HEK293 (cell line): ENCODE measurements around the gene COL17A1.

Experiments used
- CTCF ChIA-PET: fragments of 350-600 bp; formaldehyde crosslinking; extraction: SDS; loops from one replicate; lab custom pipeline; 2021; ENCODE audit warnings: antibody characterized with exemption; lab: Yijun Ruan, JAX
- POLR2A ChIA-PET: fragments of 300-600 bp; formaldehyde crosslinking; extraction: SDS; loops from one replicate; lab custom pipeline; 2020; ENCODE audit warnings: antibody characterized with exemption, inconsistent platforms; lab: Yijun Ruan, JAX
- H3K27ac ChIP-seq: fragments of 200-500 bp; sonication (Bioruptor generic); 2 replicates; pipeline ENCODE4 v1.5.1; 2014; ENCODE audit warnings: low read depth, low read length, control low read depth, inconsistent platforms; ENCODE audit errors: extremely low read depth
- H3K36me3 ChIP-seq, 2 experiments: fragments of 200-500 bp in 1 of 2; sonication (Bioruptor generic) in 1 of 2; 1 replicate in 1 of 2; 2 replicates in 1 of 2; pipeline ENCODE4 v1.5.1; 2014 to 2017; ENCODE audit warnings: inconsistent platforms in 2 of 2, low read length in 2 of 2; ENCODE audit not compliant: control insufficient read depth in 2 of 2, insufficient read depth in 1 of 2
- H3K4me1 ChIP-seq: fragments of 200-500 bp; sonication (Bioruptor generic); 2 replicates; pipeline ENCODE4 v1.5.1; 2014; ENCODE audit warnings: mild to moderate bottlenecking, low read length, inconsistent platforms; ENCODE audit not compliant: control insufficient read depth, insufficient read depth
- H3K4me3 ChIP-seq: 2 replicates; pipeline ENCODE4 v1.5.1; 2011; ENCODE audit warnings: low read depth, mild to moderate bottlenecking, control low read depth, low read length, moderate library complexity
- H3K9me3 ChIP-seq: fragments of 200-500 bp; sonication (Bioruptor generic); 2 replicates; pipeline ENCODE4 v1.5.1; 2014; ENCODE audit warnings: low read depth, low read length, inconsistent platforms; ENCODE audit not compliant: control insufficient read depth, insufficient read depth
- GLIS2 ChIP-seq: fragments of 450-650 bp; formaldehyde crosslinking; IDR thresholded peaks from 2 replicates; pipeline ENCODE4 v1.5.1; 2016; ENCODE audit warnings: missing biosample characterization, missing genetic modification characterization
- ZNF16 ChIP-seq: fragments of 450-650 bp; formaldehyde crosslinking; IDR thresholded peaks from 2 replicates; pipeline ENCODE4 v1.5.1; 2016; ENCODE audit warnings: low read depth, missing biosample characterization, missing genetic modification characterization
- ZNF169 ChIP-seq: fragments of 450-650 bp; formaldehyde crosslinking; IDR thresholded peaks from 2 replicates; pipeline ENCODE4 v1.5.1; 2016; ENCODE audit warnings: missing biosample characterization, missing genetic modification characterization
- ZNF19 ChIP-seq: fragments of 450-650 bp; formaldehyde crosslinking; IDR thresholded peaks from 2 replicates; pipeline ENCODE4; 2016; ENCODE audit warnings: missing biosample characterization, missing genetic modification characterization, low read depth
- ZNF202 ChIP-seq: fragments of 450-650 bp; formaldehyde crosslinking; IDR thresholded peaks from 2 replicates; pipeline ENCODE4 v1.5.1; 2016; ENCODE audit warnings: missing biosample characterization, missing genetic modification characterization, borderline replicate concordance
- ZNF335 ChIP-seq: fragments of 450-650 bp; formaldehyde crosslinking; conservative IDR thresholded peaks from 2 replicates; pipeline ENCODE4 v1.5.1; 2016; ENCODE audit warnings: missing biosample characterization, missing genetic modification characterization
- ZNF404 ChIP-seq: fragments of 450-650 bp; formaldehyde crosslinking; IDR thresholded peaks from 2 replicates; pipeline ENCODE4 v1.5.1; 2017; ENCODE audit warnings: missing biosample characterization, missing genetic modification characterization
- ZNF501 ChIP-seq: fragments of 450-650 bp; formaldehyde crosslinking; IDR thresholded peaks from 2 replicates; pipeline ENCODE4 v1.5.1; 2016; ENCODE audit warnings: missing biosample characterization, missing genetic modification characterization
- ZNF621 ChIP-seq: fragments of 450-650 bp; formaldehyde crosslinking; IDR thresholded peaks from 2 replicates; pipeline ENCODE4 v1.5.1; 2017; ENCODE audit warnings: missing biosample characterization, missing genetic modification characterization
- ZNF654 ChIP-seq: fragments of 450-650 bp; formaldehyde crosslinking; IDR thresholded peaks from 2 replicates; pipeline ENCODE4 v1.5.1; 2016; ENCODE audit warnings: low read depth, missing biosample characterization, missing genetic modification characterization
- ZNF776 ChIP-seq: fragments of 450-650 bp; formaldehyde crosslinking; IDR thresholded peaks from 2 replicates; pipeline ENCODE4 v1.5.0; 2017; ENCODE audit warnings: missing biosample characterization, missing genetic modification characterization, borderline replicate concordance
- ZNF777 ChIP-seq: fragments of 450-650 bp; formaldehyde crosslinking; IDR thresholded peaks from 2 replicates; pipeline ENCODE4 v1.5.1; 2017; ENCODE audit warnings: missing biosample characterization, missing genetic modification characterization, borderline replicate concordance
- ZNF792 ChIP-seq: fragments of 450-650 bp; formaldehyde crosslinking; IDR thresholded peaks from 2 replicates; pipeline ENCODE4 v1.5.1; 2016; ENCODE audit warnings: missing biosample characterization, missing genetic modification characterization
- TF ChIP-seq, protein P1 (sequence below): fragments of 450-650 bp; formaldehyde crosslinking; IDR thresholded peaks from 2 replicates; pipeline ENCODE4 v1.5.1; 2016; ENCODE audit warnings: missing biosample characterization, missing genetic modification characterization
- TF ChIP-seq, protein P2 (sequence below): fragments of 450-650 bp; formaldehyde crosslinking; IDR thresholded peaks from 2 replicates; pipeline ENCODE4 v1.5.1; 2016; ENCODE audit warnings: missing biosample characterization, missing genetic modification characterization
- TF ChIP-seq, protein P3 (sequence below): fragments of 450-650 bp; formaldehyde crosslinking; IDR thresholded peaks from 2 replicates; pipeline ENCODE4 v1.5.1; 2016; ENCODE audit warnings: missing biosample characterization, missing genetic modification characterization
- TF ChIP-seq, protein P4 (sequence below): sonication (generic); formaldehyde crosslinking; IDR thresholded peaks from 2 replicates; pipeline ENCODE4 v1.8.1; 2022; ENCODE audit warnings: mild to moderate bottlenecking, moderate library complexity, missing genetic modification reagents
- TF ChIP-seq, protein P5 (sequence below): fragments of 450-650 bp; formaldehyde crosslinking; IDR thresholded peaks from 2 replicates; pipeline ENCODE4 v1.5.1; 2016; ENCODE audit warnings: missing biosample characterization, missing genetic modification characterization, borderline replicate concordance
- TF ChIP-seq, protein P6 (sequence below): fragments of 450-650 bp; formaldehyde crosslinking; IDR thresholded peaks from 2 replicates; pipeline ENCODE4 v1.5.1; 2017; ENCODE audit warnings: missing biosample characterization, missing genetic modification characterization
- TF ChIP-seq, protein P7 (sequence below): fragments of 450-650 bp; formaldehyde crosslinking; IDR thresholded peaks from 2 replicates; pipeline ENCODE4 v1.5.1; 2017; ENCODE audit warnings: missing biosample characterization, missing genetic modification characterization

The COL17A1 gene

DNA sequence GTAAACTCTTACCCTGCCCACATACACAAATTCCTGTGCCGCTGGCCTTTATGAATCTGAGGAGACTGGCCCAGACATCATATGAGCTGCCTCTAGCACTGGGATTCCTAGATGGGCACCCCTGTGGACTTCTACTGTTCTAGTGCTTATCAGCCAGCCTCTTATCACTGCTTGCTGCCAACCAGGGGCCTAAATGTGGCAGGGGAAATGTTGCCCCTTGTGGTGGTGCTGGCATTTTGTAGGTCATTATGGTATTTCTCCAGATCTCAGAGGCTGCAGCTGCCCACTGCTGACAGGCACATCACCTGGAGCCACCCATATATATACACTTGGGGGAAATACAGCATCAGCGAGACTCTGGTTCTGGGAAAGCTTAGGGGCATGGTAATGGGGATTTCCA, 41.7 kb upstream of the COL17A1 start (continued):
- TF ChIP-seq, protein P1, sequence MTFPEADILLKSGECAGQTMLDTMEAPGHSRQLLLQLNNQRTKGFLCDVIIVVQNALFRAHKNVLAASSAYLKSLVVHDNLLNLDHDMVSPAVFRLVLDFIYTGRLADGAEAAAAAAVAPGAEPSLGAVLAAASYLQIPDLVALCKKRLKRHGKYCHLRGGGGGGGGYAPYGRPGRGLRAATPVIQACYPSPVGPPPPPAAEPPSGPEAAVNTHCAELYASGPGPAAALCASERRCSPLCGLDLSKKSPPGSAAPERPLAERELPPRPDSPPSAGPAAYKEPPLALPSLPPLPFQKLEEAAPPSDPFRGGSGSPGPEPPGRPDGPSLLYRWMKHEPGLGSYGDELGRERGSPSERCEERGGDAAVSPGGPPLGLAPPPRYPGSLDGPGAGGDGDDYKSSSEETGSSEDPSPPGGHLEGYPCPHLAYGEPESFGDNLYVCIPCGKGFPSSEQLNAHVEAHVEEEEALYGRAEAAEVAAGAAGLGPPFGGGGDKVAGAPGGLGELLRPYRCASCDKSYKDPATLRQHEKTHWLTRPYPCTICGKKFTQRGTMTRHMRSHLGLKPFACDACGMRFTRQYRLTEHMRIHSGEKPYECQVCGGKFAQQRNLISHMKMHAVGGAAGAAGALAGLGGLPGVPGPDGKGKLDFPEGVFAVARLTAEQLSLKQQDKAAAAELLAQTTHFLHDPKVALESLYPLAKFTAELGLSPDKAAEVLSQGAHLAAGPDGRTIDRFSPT (tag by site-specific recombination): no peak
- TF ChIP-seq ZNF19 (tag by site-specific recombination): no peak
- no peak for TF ChIP-seq ZNF169 (tag by site-specific recombination)
- TF ChIP-seq, protein P2, sequence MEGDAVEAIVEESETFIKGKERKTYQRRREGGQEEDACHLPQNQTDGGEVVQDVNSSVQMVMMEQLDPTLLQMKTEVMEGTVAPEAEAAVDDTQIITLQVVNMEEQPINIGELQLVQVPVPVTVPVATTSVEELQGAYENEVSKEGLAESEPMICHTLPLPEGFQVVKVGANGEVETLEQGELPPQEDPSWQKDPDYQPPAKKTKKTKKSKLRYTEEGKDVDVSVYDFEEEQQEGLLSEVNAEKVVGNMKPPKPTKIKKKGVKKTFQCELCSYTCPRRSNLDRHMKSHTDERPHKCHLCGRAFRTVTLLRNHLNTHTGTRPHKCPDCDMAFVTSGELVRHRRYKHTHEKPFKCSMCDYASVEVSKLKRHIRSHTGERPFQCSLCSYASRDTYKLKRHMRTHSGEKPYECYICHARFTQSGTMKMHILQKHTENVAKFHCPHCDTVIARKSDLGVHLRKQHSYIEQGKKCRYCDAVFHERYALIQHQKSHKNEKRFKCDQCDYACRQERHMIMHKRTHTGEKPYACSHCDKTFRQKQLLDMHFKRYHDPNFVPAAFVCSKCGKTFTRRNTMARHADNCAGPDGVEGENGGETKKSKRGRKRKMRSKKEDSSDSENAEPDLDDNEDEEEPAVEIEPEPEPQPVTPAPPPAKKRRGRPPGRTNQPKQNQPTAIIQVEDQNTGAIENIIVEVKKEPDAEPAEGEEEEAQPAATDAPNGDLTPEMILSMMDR (tag by site-specific recombination): peak; percentile 34
- TF ChIP-seq, protein P3, sequence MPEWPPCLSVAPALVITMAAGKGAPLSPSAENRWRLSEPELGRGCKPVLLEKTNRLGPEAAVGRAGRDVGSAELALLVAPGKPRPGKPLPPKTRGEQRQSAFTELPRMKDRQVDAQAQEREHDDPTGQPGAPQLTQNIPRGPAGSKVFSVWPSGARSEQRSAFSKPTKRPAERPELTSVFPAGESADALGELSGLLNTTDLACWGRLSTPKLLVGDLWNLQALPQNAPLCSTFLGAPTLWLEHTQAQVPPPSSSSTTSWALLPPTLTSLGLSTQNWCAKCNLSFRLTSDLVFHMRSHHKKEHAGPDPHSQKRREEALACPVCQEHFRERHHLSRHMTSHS: no peak
- TF ChIP-seq ZNF792 (tag by site-specific recombination): no peak
- TF ChIP-seq, protein P4, sequence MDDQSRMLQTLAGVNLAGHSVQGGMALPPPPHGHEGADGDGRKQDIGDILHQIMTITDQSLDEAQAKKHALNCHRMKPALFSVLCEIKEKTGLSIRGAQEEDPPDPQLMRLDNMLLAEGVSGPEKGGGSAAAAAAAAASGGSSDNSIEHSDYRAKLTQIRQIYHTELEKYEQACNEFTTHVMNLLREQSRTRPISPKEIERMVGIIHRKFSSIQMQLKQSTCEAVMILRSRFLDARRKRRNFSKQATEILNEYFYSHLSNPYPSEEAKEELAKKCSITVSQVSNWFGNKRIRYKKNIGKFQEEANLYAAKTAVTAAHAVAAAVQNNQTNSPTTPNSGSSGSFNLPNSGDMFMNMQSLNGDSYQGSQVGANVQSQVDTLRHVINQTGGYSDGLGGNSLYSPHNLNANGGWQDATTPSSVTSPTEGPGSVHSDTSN (CRISPR knock-in tag): no peak

DNA sequence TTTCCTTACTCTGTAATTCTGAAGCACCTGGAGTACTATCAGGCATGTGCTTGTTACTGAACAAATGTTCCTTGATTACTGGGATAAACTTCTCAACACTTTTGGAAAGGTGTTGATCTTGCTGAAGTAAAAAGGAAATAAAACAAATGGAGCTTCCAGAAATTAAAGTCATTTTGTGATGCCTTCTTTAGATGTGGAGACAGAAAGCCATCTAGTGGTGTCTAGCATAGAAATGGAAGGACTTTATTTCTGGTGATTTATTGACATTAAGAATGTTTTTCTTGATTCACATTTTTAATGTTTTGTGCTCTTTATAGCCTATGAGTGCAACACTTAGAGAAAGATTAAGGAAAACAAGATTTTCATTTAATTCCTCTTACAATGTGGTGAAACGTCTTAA, 37.7 kb upstream of the COL17A1 start:
- POLR2A ChIA-PET: interaction anchor here (0.9 kb wide), 1 partner anchor 108 kb away, joined by 4 read pairs; the partner anchor contains the start of gene CFAP43

DNA sequence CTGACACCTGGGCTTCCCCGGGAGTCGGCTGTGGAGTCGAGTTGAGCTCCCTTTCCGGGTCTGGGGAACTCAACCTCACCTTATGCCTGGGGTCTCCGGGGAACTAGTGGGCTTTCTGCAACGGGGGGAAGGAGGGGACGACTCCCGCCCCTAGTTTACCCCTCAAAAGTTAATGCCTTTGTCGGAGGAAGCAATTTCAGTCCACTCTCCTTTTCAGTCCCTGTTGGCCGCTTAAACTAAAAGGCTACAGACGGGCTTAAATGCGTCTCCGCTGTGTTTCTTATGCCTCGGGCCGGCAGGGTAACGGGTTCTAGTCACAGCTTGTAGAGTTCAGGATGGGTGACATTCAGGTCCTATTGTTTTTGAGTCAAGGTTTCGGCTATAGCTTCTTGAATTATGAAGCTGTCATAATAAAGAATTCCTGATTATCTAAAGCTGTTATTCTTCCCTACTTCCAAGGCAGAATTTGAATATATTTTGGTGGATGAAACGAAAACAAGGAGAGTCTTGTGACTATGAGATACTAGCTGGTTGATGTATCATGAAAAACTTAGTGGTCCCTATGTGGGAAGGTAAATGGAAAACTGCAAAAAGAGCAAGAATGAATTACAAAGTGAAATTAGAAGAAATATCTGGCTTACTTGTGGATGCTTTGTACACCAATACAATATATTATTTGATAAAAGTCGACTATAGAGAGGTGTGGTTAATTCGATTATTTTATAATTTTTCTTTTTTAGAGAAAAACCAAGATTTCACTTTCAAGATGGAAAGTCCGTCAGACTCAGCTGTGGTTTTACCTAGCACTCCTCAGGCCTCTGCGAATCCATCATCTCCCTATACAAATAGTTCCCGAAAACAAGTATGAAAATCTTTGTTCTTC, 36.8 kb upstream of the COL17A1 start:
- CTCF ChIA-PET: interaction anchor here (0.6 to 4.1 kb wide), 16 partner anchors 9 to 913 kb away, joined by 3 to 21 read pairs (median 3); no protein-coding TSS in a partner anchor
- POLR2A ChIA-PET: interaction anchor here (0.5 to 2.2 kb wide), 13 partner anchors 11 to 1413 kb away, joined by 3 to 8 read pairs (median 4); partner anchors contain the start of genes CFAP43 and GSTO1
- TF ChIP-seq ZNF777 (tag by site-specific recombination) (no peak), ZNF776 (tag by site-specific recombination) (no peak), ZNF202 (tag by site-specific recombination) (no peak), ZNF16 (tag by site-specific recombination) (no peak), ZNF621 (tag by site-specific recombination) (no peak), GLIS2 (tag by site-specific recombination) (peak; percentile 27; the same call in 1 of the 2 replicates)
- TF ChIP-seq, protein P5, sequence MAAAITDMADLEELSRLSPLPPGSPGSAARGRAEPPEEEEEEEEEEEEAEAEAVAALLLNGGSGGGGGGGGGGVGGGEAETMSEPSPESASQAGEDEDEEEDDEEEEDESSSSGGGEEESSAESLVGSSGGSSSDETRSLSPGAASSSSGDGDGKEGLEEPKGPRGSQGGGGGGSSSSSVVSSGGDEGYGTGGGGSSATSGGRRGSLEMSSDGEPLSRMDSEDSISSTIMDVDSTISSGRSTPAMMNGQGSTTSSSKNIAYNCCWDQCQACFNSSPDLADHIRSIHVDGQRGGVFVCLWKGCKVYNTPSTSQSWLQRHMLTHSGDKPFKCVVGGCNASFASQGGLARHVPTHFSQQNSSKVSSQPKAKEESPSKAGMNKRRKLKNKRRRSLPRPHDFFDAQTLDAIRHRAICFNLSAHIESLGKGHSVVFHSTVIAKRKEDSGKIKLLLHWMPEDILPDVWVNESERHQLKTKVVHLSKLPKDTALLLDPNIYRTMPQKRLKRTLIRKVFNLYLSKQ (tag by site-specific recombination): no peak
- TF ChIP-seq, protein P6, sequence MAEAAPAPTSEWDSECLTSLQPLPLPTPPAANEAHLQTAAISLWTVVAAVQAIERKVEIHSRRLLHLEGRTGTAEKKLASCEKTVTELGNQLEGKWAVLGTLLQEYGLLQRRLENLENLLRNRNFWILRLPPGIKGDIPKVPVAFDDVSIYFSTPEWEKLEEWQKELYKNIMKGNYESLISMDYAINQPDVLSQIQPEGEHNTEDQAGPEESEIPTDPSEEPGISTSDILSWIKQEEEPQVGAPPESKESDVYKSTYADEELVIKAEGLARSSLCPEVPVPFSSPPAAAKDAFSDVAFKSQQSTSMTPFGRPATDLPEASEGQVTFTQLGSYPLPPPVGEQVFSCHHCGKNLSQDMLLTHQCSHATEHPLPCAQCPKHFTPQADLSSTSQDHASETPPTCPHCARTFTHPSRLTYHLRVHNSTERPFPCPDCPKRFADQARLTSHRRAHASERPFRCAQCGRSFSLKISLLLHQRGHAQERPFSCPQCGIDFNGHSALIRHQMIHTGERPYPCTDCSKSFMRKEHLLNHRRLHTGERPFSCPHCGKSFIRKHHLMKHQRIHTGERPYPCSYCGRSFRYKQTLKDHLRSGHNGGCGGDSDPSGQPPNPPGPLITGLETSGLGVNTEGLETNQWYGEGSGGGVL (tag by site-specific recombination): peak; percentile 88

More for the DNA sequence above, 37.7 kb upstream of the COL17A1 start:
- Histone ChIP-seq H3K36me3 (peaks cover 5 to 8% of the 10 kb centered on the region in 2 experiments; a peak in 2 of 3 replicates), H3K27ac (no peak overlapping the region), H3K4me3 (no peak overlapping the region), H3K9me3 (no peaks in the 10 kb centered on the region), H3K4me1 (peaks cover 4% of the 10 kb centered on the region)
- TF ChIP-seq, protein P7, sequence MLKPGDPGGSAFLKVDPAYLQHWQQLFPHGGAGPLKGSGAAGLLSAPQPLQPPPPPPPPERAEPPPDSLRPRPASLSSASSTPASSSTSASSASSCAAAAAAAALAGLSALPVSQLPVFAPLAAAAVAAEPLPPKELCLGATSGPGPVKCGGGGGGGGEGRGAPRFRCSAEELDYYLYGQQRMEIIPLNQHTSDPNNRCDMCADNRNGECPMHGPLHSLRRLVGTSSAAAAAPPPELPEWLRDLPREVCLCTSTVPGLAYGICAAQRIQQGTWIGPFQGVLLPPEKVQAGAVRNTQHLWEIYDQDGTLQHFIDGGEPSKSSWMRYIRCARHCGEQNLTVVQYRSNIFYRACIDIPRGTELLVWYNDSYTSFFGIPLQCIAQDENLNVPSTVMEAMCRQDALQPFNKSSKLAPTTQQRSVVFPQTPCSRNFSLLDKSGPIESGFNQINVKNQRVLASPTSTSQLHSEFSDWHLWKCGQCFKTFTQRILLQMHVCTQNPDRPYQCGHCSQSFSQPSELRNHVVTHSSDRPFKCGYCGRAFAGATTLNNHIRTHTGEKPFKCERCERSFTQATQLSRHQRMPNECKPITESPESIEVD (tag by site-specific recombination): peak; percentile 89
- TF ChIP-seq ZNF335 (tag by site-specific recombination): 0 out of 2 replicates have a peak, but pooled peaks have one; percentile 18
- TF ChIP-seq ZNF19 (tag by site-specific recombination): no peak
- no peak for TF ChIP-seq ZNF501 (tag by site-specific recombination)
- no peak for TF ChIP-seq ZNF404 (tag by site-specific recombination)
- TF ChIP-seq ZNF654 (tag by site-specific recombination): peak; percentile 54
- CTCF ChIA-PET: interaction anchor here (0.7 to 4.1 kb wide), 7 partner anchors 24 to 236 kb away, joined by 3 to 21 read pairs (median 3); no protein-coding TSS in a partner anchor

More for the DNA sequence above, 36.8 kb upstream of the COL17A1 start:
- H3K9me3 ChIP-seq: no peaks in the 10 kb centered on the region
- H3K4me1 ChIP-seq: peaks cover 4% of the 10 kb centered on the region
- peak overlapping the region; percentile 80 for H3K27ac ChIP-seq
- H3K36me3 ChIP-seq: peaks cover 5 to 8% of the 10 kb centered on the region in 2 experiments; a peak in 2 of 3 replicates
- H3K4me3 ChIP-seq: peak overlapping the region; percentile 73
